SKM-1 treated with dmso at 0.1 percent for 144 hours (cell line): ENCODE results near the gene DIRAS1.
"Not testable (repeated sequence)": the region's sequence is repeated elsewhere in the genome, so short reads cannot be mapped to it uniquely, and the experiment has no call there.

Source experiments
- DNase-seq: peaks from one replicate; lab custom pipeline; 2025; ENCODE audit not compliant: unreplicated experiment; lab: John Stamatoyannopoulos, UW

DIRAS1 gene

DNA sequence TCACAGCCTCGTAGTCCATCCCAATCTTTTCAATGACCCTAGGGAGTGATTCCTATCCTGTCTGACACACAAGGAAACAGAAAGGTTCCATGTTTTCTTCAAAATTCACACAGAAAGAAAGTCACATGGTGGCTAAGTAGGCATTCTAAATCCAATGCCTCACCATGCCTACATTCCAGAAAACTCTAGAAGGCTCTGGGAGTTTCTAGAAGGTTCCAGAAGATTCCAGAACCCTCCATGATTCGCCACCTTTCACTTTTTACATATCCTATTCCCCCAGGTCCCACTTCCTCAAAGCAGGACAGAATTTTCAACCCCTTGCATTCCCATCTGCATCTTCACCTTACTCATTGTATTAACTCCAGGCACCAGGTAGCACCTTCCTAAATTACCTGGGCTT lies 41.7 kb downstream of the DIRAS1 start:
- DNase-seq: no peak

DNA sequence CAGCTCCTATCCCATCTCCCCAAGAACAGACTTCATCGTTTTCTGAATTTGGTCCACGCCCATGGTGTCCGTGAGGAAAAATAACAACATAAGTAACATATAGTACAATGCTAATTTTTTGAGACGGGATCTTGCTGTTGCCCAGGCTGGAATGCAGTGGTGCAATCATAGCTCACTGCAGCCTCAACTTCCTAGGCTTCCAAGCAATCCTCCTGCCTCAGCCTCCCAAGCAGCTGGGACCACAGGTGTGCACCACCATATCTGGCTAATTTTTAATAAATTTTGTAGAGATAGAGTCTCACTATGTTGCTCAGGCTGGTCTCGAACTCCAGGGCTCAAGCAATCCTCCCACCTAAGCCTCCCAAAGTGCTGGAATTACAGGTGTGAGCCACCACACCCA lies 42.2 kb downstream of the DIRAS1 start:
- not testable (repeated sequence) for DNase-seq

DNA sequence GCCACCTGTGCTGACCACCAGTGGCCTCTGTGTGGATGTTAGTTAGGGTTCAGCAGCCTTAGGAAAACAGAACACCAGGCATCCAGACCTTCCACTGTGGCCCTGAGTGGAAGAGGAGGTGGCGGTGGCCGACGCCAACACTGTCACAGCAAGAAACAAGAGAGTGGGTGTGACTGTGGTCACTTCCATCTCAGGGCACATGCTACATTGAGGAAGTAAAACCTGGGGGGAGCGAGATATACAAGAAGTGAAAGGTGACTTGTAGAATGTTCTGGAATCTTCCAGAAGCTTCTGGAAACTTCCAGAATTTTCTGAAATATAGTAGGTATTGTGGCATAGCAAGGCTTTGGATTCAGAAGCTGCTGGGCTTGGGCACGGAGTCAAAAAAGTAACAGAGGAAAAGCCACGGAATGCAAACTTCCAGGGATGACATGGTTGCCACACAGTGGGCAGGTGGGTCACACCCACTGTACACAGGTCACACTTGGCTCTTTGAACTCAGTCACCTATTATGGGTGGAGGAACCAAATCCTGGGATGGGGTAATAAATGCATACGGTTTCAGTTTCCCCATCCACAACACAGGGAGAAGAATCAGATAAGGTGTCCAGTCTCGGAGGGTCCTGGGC lies 43.0 kb downstream of the DIRAS1 start:
- no peak for DNase-seq

DNA sequence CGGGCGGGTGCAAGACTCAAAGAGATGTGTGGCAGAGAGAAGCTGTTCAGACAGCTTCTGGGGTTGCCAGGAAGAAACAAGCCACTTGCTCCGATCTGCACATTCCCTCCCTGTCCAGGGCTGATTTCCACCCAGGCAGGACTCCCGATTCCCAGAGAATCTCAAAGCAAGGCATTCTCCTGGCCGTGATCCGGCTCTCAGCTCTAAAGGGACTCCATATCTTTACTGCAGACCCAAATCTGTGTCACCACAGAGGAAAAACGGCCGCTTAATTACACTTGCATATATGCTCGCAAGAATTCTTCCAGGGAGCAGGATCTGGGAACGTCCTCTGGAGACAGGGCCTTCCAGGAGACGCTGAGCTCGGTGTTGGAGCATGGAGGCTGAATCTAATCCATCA lies 44.3 kb downstream of the DIRAS1 start:
- DNase-seq: no peak

DNA sequence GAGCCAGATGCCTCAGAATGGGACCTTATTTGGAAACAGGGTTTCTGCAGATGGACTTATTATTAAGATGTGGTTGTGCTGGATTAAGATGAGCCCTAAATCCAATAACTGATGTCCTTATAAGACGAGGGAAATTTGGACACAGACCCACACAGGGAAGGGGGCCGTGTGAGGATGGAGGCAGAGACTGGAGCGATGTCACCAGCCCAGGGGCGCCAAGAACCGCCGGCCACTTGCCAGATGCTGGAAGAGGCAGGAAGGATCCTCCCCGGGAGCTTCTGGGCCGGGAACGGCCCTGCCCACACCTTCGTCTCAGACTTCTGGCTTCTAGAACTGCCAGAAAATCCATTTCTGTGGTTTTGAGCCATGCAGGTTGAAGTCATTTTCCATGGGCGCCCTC lies 45.3 kb downstream of the DIRAS1 start:
- DNase-seq: no peak

DNA sequence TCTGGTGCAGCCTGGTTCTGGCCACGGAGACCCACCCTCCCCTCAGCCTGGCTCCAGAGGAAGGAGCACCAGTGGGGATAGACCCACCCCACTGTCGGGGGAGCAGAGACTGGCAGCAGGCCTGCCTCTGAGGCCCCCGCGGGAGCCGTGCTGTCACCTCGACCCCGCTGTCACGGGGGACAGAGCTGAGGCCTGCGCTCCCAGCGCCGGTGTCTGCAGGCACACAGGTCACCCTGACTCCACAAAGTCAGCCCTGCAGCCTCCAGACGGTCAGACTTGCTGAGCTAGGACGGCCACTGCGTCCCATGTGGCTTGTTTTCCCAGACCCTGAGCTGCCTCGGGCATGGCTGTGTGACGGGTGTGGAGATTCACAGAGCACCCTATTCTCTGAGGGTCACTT lies 51.0 kb downstream of the DIRAS1 start:
- no peak for DNase-seq

DNA sequence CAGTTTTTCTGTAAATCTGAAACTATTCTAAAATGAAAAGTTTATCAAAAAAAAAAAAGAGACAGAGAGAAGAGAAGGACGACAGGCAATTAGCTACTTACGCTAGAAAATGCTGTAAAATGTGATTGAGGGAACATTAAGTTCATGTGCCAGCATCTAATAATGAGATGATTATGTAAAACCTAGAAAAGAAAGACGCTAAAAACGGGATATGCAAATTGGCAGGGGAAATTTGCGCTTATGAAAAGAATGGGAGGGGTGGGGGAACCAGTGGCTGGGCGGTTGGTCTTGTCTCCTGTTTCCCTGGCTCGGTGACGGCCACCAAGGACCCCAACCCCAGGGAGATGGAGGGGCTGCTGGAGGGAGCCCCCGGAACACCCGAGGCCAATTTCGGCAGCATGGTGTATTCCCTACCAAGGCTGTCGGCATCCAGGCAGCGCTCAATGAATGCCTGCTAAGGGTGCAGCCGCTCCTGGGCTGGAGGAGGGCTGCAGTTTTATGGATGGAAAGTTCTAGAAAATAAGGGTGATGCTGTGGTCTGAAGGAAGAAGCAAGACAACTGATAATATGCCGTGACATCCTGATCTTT lies 52.9 kb downstream of the DIRAS1 start:
- no peak for DNase-seq

DNA sequence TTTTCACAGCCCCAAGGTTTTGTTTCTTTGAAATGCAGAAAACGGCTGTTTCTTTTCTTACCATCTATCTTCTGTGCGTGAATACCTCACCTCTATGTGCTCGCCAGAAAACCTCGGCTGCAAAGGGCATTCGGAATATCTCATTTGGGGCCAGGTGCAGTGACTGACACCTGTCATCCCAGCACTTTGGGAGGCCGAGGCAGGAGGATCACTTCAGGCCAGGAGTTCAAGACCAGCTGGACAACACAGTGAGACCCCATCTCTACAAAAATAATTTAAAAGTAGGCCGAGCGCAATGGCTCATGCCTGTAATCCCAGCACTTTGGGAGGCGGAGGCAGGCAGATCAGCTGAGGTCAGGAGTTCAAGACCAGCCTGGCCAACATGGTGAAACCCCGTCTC lies 53.8 kb downstream of the DIRAS1 start:
- DNase-seq: not testable (repeated sequence)

DNA sequence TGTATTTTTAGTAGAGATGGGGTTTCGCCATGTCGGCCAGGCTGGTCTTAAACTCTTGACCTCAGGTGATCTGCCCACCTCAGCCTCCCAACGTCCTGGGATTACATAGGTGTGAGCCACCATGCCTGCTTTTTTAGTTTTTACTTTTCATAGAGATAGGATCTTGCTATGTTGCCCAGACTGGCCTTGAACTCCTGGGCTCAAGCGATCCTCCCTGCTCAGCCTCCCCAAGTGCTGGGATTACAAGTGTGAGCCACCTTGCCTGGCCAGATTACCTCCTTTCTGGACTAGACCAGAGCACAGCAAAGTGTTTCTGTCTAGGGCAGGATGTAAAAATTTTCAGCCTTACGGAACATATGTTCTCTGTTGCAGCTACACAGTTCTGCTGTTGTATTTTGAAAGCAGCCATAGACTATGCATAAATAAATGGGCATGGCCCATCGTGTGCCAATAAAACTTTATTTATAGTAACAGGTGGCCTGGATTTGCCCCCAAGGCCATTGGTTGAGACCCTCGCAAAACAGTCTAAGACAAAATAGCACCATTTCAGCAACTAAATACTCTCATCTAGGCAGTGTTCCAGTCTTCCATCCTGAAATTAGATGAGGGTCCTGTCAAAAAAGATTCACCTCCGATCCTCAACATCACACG lies 54.7 kb downstream of the DIRAS1 start:
- no peak for DNase-seq

DNA sequence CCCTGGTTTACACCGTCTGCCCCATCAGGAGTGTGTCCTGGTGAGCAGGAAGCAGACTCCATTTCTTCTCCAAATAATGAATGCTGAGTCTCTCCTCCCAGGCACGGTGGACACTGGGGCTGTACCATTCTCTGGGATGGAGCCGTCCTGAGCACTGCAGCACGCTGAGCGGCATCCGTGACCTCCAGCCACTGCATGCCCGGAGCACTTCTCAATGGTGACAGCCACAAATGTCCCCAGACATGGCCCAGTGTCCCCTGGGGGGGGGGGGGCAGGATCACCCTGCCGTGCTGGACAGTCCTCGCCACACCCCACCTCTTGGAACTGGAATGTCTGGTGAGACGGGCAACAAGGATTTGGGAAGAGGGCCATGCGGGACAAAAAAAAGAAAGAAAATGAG lies 56.1 kb downstream of the DIRAS1 start:
- DNase-seq: no peak
